Peyer's patch (tissue), 4 donors: ENCODE results near the gene MAP3K12.

Source experiments
- CTCF ChIP-seq, 6 experiments: fragments of 450-650 bp in 4 of 6; fragments of 200-600 bp in 2 of 6; sonication (generic) in 1 of 6; IDR thresholded peaks; one replicate each; pipeline ENCODE4 v1.5.1; 2017 to 2019; ENCODE audit warnings: antibody characterized with exemption in 6 of 6, mild to moderate bottlenecking in 3 of 6, moderate library complexity in 1 of 6
- POLR2A ChIP-seq, 2 donors: fragments of 450-650 bp; IDR thresholded peaks; one replicate each; pipeline ENCODE4 v1.5.1; 2017; ENCODE audit warnings: antibody characterized with exemption in 2 of 2, mild to moderate bottlenecking in 2 of 2, moderate library complexity in 2 of 2

DNA sequence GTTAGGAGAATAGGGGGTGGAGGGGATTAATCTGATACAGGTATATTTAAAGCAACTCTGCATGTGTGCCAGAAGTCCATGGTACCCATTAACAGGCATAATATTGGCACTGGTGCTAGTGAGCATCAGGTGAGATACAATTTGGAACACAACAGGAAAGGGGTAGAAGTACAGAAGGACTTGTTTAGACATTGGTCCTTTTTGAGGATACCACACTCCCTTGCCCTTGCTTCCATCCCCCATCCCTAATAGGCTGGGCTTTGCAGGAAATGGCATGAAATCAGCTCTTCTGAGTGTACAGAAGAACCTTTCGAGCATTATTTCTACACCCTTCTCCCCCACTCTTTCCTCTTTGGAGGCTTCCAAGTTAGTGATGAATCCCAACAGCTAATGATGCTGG, 31.0 kb downstream of the MAP3K12 start:
- no peak for TF ChIP-seq CTCF (IDR thresholded peaks at IDR 0.05)
- no peak for TF ChIP-seq POLR2A (IDR thresholded peaks at IDR 0.05)
